HEK293T (cell line): ENCODE data around the gene HEXIM1.

Experiments used
- BHLHE40 ChIP-seq: fragments of 450-650 bp; IDR thresholded peaks from 2 replicates; pipeline ENCODE4 v1.6.1; 2016; ENCODE audit warnings: mild to moderate bottlenecking, moderate library complexity, borderline replicate concordance
- HDGF ChIP-seq: fragments of 450-650 bp; IDR thresholded peaks from 2 replicates; pipeline ENCODE4 v1.6.1; 2017; ENCODE audit warnings: antibody characterized with exemption, borderline replicate concordance
- SP1 ChIP-seq: fragments of 450-650 bp; IDR thresholded peaks from 2 replicates; pipeline ENCODE4 v1.6.1; 2017

DNA sequence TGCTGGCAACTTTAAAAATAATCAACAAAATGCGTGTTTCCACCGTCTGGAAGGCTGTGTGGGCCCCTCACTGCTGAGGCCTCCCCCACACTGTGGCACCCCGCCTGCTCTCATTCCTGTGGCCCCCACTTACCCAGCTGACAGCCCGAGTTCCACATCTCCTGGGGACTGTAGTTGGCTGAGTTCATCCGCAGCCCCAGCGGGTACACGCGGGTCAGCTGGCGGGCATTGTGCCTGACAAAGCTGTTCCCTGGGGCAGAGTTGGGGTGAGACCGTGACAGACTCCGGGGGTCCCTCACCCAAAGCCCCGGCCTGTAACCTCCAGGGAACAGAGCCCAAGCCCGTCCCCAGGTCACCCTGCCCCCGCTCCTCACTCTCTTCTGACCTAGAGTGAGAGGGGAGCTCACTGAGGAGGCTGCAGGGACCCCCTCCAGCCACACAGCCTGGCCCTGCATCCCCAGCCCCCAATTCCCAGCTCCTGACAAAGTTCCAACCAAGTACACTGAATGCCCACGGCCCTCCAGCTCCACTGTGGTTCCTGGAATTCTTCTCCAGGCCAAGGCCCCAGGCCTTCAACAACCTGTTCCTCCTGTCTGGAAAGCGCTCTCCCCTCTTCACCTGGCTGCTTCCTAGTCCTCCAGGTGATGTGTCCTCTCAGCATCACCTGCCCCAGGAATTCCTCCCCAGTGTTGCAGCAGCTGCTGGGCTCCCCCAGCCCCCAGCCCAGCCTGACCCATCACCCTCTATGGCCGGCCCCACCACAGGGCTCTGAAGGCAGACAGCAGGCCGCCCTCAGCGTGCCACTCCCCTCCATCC, 34.0 kb upstream of the HEXIM1 start:
- TF ChIP-seq SP1 (no peak), HDGF (no peak), BHLHE40 (no peak)
